Thyroid gland (tissue), 4 donors: ENCODE measurements around the gene ZDHHC17. TPM values are rescaled to one million over a fixed set of nuclear protein-coding genes. Genes with fewer than 3 reads are reported as not detected.

Source experiments
- DNase-seq, 2 donors: peaks; one replicate each; pipeline ENCODE4 v3.0.0-alpha.2; 2019
- H3K27ac ChIP-seq, 3 donors: fragments of 200-600 bp; sonication (generic); 1 replicate in 2 of 3; 2 replicates in 1 of 3; pipeline ENCODE4 v1.5.1; 2016 to 2019; ENCODE audit warnings: mild to moderate bottlenecking in 1 of 3, moderate library complexity in 1 of 3
- H3K27me3 ChIP-seq: fragments of 200-600 bp; sonication (generic); one replicate; pipeline ENCODE4 v1.5.1; 2019
- H3K36me3 ChIP-seq, 2 donors: fragments of 200-600 bp; sonication (generic); one replicate each; pipeline ENCODE4 v1.5.1; 2016 to 2019
- H3K4me1 ChIP-seq, 2 donors: fragments of 200-600 bp; sonication (generic); one replicate each; pipeline ENCODE4 v1.5.1; 2017 to 2019
- H3K4me3 ChIP-seq, 3 donors: fragments of 200-600 bp; sonication (generic); replicated peaks in 1 of 3; 1 replicate in 2 of 3; 2 replicates in 1 of 3; pipeline ENCODE4 v1.5.1; 2016; ENCODE audit warnings: mild to moderate bottlenecking in 1 of 3
- H3K9me3 ChIP-seq: fragments of 200-600 bp; sonication (generic); one replicate; pipeline ENCODE4 v1.5.1; 2017
- CTCF ChIP-seq, 6 experiments: fragments of 200-600 bp in 3 of 6; fragments of 450-650 bp in 3 of 6; sonication (generic) in 3 of 6; IDR thresholded peaks; one replicate each; pipeline ENCODE4 v1.5.1; 2016 to 2019; ENCODE audit warnings: antibody characterized with exemption in 6 of 6, mild to moderate bottlenecking in 2 of 6, inconsistent platforms in 1 of 6, moderate library complexity in 1 of 6
- POLR2A ChIP-seq, 2 donors: fragments of 450-650 bp; IDR thresholded peaks; one replicate each; pipeline ENCODE4 v1.6.1; 2017; ENCODE audit warnings: antibody characterized with exemption in 2 of 2, mild to moderate bottlenecking in 2 of 2, moderate library complexity in 1 of 2
- WGBS, 2 donors: methylation state at CpG; one replicate each; pipeline ENCODE4 v1.1.5; 2017; 5-methylcytosine and 5-hydroxymethylcytosine counted together
- intact Hi-C: fragments of 100-400 bp; cut with DNase I; formaldehyde crosslinking; loops from one replicate; pipeline ENCODE4 v1.15.1; 2023
- total RNA-seq, 4 donors: library from RNA; depleted of rRNA; stranded (reverse); fragments of >200 nt; gene quantifications; one replicate each; pipeline ENCODE4 v1.2.3, GENCODE V29; 2016

ZDHHC17 gene
- total RNA-seq, 4 donors from 2014 or later, result 30.8 to 120 (median 53.4) TPM

- H3K4me1 ChIP-seq, result no peaks in the 10 kb centered on the region
- WGBS, 2 donors, result 88 to 93% methylated on average over 1 of the region's 1 CpG
- intact Hi-C loops, result no loop called here
These were observed 48.1 kb downstream of the ZDHHC17 start for GRCh38 chr12:76811976-76812375.

GRCh38 chr12:76813265-76813664 lies 49.4 kb downstream of the ZDHHC17 start:
- TF ChIP-seq CTCF (IDR thresholded peaks at IDR 0.05), result no peak
- TF ChIP-seq POLR2A (IDR thresholded peaks at IDR 0.05), result no peak
- no peaks in the 10 kb centered on the region for H3K27me3 ChIP-seq
- DNase-seq, result no peak
- H3K9me3 ChIP-seq, result no peaks in the 10 kb centered on the region
- H3K4me3 ChIP-seq, result no peak overlapping the region
- H3K27ac ChIP-seq, result no peak overlapping the region
- peaks cover 0 to 9% of the 10 kb centered on the region in 2 donors for H3K36me3 ChIP-seq
- no peaks in the 10 kb centered on the region for H3K4me1 ChIP-seq
- intact Hi-C loops, result no loop called here

More at GRCh38 chr12:76811976-76812375, 48.1 kb downstream of the ZDHHC17 start:
- Histone ChIP-seq H3K27me3 (no peaks in the 10 kb centered on the region), H3K9me3 (no peaks in the 10 kb centered on the region), H3K4me3 (no peak overlapping the region), H3K36me3 (peaks cover 1 to 9% of the 10 kb centered on the region in 2 donors), H3K27ac (no peak overlapping the region)
- TF ChIP-seq POLR2A (IDR thresholded peaks at IDR 0.05) (no peak), CTCF (IDR thresholded peaks at IDR 0.05) (no peak)
- DNase-seq, result no peak

- no peak for DNase-seq
- no peak for TF ChIP-seq POLR2A (IDR thresholded peaks at IDR 0.05)
- TF ChIP-seq CTCF (IDR thresholded peaks at IDR 0.05), result no peak
- H3K27ac ChIP-seq, result no peak overlapping the region
- no peak overlapping the region for H3K4me3 ChIP-seq
- H3K36me3 ChIP-seq, result peaks cover 0 to 9% of the 10 kb centered on the region in 2 donors
- intact Hi-C loops, result no loop called here
- no peaks in the 10 kb centered on the region for H3K4me1 ChIP-seq
- no peaks in the 10 kb centered on the region for H3K9me3 ChIP-seq
- WGBS, 2 donors, result 96 to 99% methylated on average over 4 of the region's 4 CpGs
- no peaks in the 10 kb centered on the region for H3K27me3 ChIP-seq
These were observed 50.1 kb downstream of the ZDHHC17 start for GRCh38 chr12:76813972-76814371.

- H3K36me3 ChIP-seq, result peaks cover 0 to 11% of the 10 kb centered on the region in 2 donors
- H3K27ac ChIP-seq, result no peak overlapping the region
- no peak overlapping the region for H3K4me3 ChIP-seq
- intact Hi-C loops, result no loop called here
- no peaks in the 10 kb centered on the region for H3K27me3 ChIP-seq
- DNase-seq, result peak; percentile 27 to 30
- TF ChIP-seq POLR2A (IDR thresholded peaks at IDR 0.05), result no peak
- TF ChIP-seq CTCF (IDR thresholded peaks at IDR 0.05), result peak in 4 of 6 experiments; percentile 10 to 53 (median 42)
- no peaks in the 10 kb centered on the region for H3K4me1 ChIP-seq
- whole genome bisulfite sequencing, 2 donors, result 25 to 40% methylated on average over 2 of the region's 2 CpGs
- H3K9me3 ChIP-seq, result no peaks in the 10 kb centered on the region
These were observed 57.1 kb downstream of the ZDHHC17 start for GRCh38 chr12:76820888-76821482.

- DNase-seq, result no peak
- H3K27ac ChIP-seq, result no peak overlapping the region
- peaks cover 0 to 6% of the 10 kb centered on the region in 2 donors for H3K36me3 ChIP-seq
- H3K9me3 ChIP-seq, result no peaks in the 10 kb centered on the region
- intact Hi-C loops, result no loop called here
- no peaks in the 10 kb centered on the region for H3K4me1 ChIP-seq
- no peaks in the 10 kb centered on the region for H3K27me3 ChIP-seq
- H3K4me3 ChIP-seq, result no peak overlapping the region
- TF ChIP-seq CTCF (IDR thresholded peaks at IDR 0.05), result no peak
- no peak for TF ChIP-seq POLR2A (IDR thresholded peaks at IDR 0.05)
These were observed 66.5 kb downstream of the ZDHHC17 start for GRCh38 chr12:76830436-76830835.
